Panc1 (cell line): ENCODE results near the gene NCOR2. TPM values are rescaled to one million over a fixed set of nuclear protein-coding genes. Genes with fewer than 3 reads are reported as not detected.

Experiments
- ATAC-seq: fragments of 200-7000 bp; cut with Tn5 transposase; 2 replicates; pipeline ENCODE4 v1.9.1; 2020; ENCODE audit warnings: mild to moderate bottlenecking, moderate library complexity
- BruUV-seq: library from RNA; stranded (reverse); fragments of 400-500 nt; replicated peaks from 2 replicates; lab custom pipeline; 2021; lab: Mats Ljungman, UMichigan
- CTCF ChIA-PET: fragments of 300-600 bp; sonication (Branson Sonifier 250); formaldehyde crosslinking; loops from one replicate; lab custom pipeline; 2022; ENCODE audit warnings: antibody characterized with exemption; lab: Charles Lee
- POLR2A ChIA-PET: fragments of 300-600 bp; sonication (Branson Sonifier 250); formaldehyde crosslinking; loops from one replicate; lab custom pipeline; 2022; ENCODE audit warnings: antibody characterized with exemption; lab: Charles Lee
- DNase-seq: peaks from one replicate; pipeline ENCODE4 v3.0.0-alpha.2; 2010; ENCODE audit warnings: low read depth, low spot score
- H3K27ac ChIP-seq: 2 replicates; pipeline ENCODE4 v1.5.1; 2011; ENCODE audit warnings: mild to moderate bottlenecking, low read length, inconsistent platforms
- H3K27me3 ChIP-seq: fragments of 200-500 bp; sonication (Bioruptor generic); 2 replicates; pipeline ENCODE4 v1.6.0; 2014; ENCODE audit warnings: low read length, inconsistent platforms; ENCODE audit not compliant: control insufficient read depth, insufficient read depth
- H3K36me3 ChIP-seq: fragments of 200-500 bp; sonication (Bioruptor generic); 2 replicates; pipeline ENCODE4 v1.5.1; 2014; ENCODE audit warnings: inconsistent platforms, mild to moderate bottlenecking, low read length, moderate library complexity; ENCODE audit not compliant: control insufficient read depth, insufficient read depth
- H3K4me1 ChIP-seq: 2 replicates; pipeline ENCODE4 v1.5.1; 2011; ENCODE audit warnings: inconsistent platforms, mild to moderate bottlenecking, low read length, moderate library complexity; ENCODE audit not compliant: control insufficient read depth, insufficient read depth
- H3K4me3 ChIP-seq, 2 experiments: 2 replicates each; pipeline ENCODE4 v1.5.1; 2011 to 2012; ENCODE audit warnings: low read depth in 2 of 2, low read length in 2 of 2, mild to moderate bottlenecking in 2 of 2, inconsistent platforms in 1 of 2, moderate library complexity in 1 of 2
- H3K9me3 ChIP-seq: fragments of 200-500 bp; sonication (Bioruptor generic); 2 replicates; pipeline ENCODE4 v1.5.1; 2014; ENCODE audit warnings: low read depth, mild to moderate bottlenecking, inconsistent platforms, low read length, moderate library complexity; ENCODE audit not compliant: control insufficient read depth, insufficient read depth
- CTCF ChIP-seq: fragments of 450-650 bp; IDR thresholded peaks from 2 replicates; pipeline ENCODE4 v1.5.1; 2017; ENCODE audit warnings: mild to moderate bottlenecking
- POLR2AphosphoS5 ChIP-seq: IDR thresholded peaks from 2 replicates; pipeline ENCODE4 v1.6.1; 2012; ENCODE audit warnings: mild to moderate bottlenecking, low read depth, low read length, moderate library complexity
- REST ChIP-seq, 2 experiments: IDR thresholded peaks; 2 replicates each; pipeline ENCODE4 v1.6.1; 2011 to 2012; ENCODE audit warnings: low read depth in 2 of 2, control low read depth in 1 of 2, low read length in 1 of 2, mild to moderate bottlenecking in 1 of 2, moderate library complexity in 1 of 2; ENCODE audit not compliant: insufficient read depth in 1 of 2
- SIN3A ChIP-seq: IDR thresholded peaks from 2 replicates; pipeline ENCODE4 v1.6.1; 2012; ENCODE audit warnings: low read depth, mild to moderate bottlenecking, low read length, moderate library complexity, borderline replicate concordance; ENCODE audit not compliant: insufficient read depth
- TCF7L2 ChIP-seq: IDR thresholded peaks from 2 replicates; pipeline ENCODE4 v1.6.1; 2011; ENCODE audit warnings: mild to moderate bottlenecking, low read depth, low read length, inconsistent platforms
- in situ Hi-C: cut with HindIII; loops from 2 replicates; pipeline ENCODE4 v1.10.0; 2016; ENCODE audit warnings: low sequenced_read_pairs, low pct_unique_long_range_greater_than_20kb
- intact Hi-C: fragments of 100-400 bp; cut with micrococcal nuclease; formaldehyde crosslinking; loops from one replicate; pipeline ENCODE4 v1.10.0; 2022; ENCODE audit not compliant: unreplicated experiment
- total RNA-seq: library from RNA; stranded (reverse); gene quantifications from one replicate; pipeline ENCODE4 v1.2.1, GENCODE V29; 2021; ENCODE audit not compliant: unreplicated experiment

The NCOR2 gene
- total RNA-seq, 1 experiment from 2014 or later, result 461 TPM

GRCh38 chr12:124524231-124524925 lies 43.0 kb downstream of the NCOR2 start:
- Histone ChIP-seq H3K4me1 (peaks cover 88% of the 10 kb centered on the region), H3K4me3 (no peak overlapping the region), H3K27me3 (no peaks in the 10 kb centered on the region), H3K27ac (peak overlapping the region; percentile 77), H3K9me3 (no peaks in the 10 kb centered on the region), H3K36me3 (no peaks in the 10 kb centered on the region)
- in situ Hi-C loops (no loop called here), intact Hi-C loops (no loop called here)
- ChIA-PET CTCF (no interaction called here), POLR2A (interaction anchor here (0.6 kb wide), 1 partner anchor 158 kb away, joined by 3 read pairs; no protein-coding TSS in a partner anchor)
- no peak for TF ChIP-seq REST (IDR thresholded peaks at IDR 0.05; ENCODE audit: insufficient read depth in 1 of 2, low read depth in 2 of 2, low read length in 1 of 2)
- no peak for TF ChIP-seq CTCF
- no peak for TF ChIP-seq POLR2AphosphoS5
- no peak for TF ChIP-seq SIN3A
- TF ChIP-seq TCF7L2, result no peak
- ATAC-seq (peak; percentile 27; the same call in 1 of the 2 replicates), DNase-seq (no peak)
- no TSS peak for BruUV-seq

GRCh38 chr12:124523071-124523470 lies 44.3 kb downstream of the NCOR2 start:
- no peaks in the 10 kb centered on the region for H3K36me3 ChIP-seq
- ATAC-seq (no peak), DNase-seq (no peak)
- peak overlapping the region; percentile 77 for H3K27ac ChIP-seq
- no peaks in the 10 kb centered on the region for H3K27me3 ChIP-seq
- H3K9me3 ChIP-seq, result no peaks in the 10 kb centered on the region
- H3K4me1 ChIP-seq, result peaks cover 89% of the 10 kb centered on the region
- CTCF ChIA-PET, result no interaction called here
- H3K4me3 ChIP-seq, result no peak overlapping the region
- POLR2A ChIA-PET, result no interaction called here
- no TSS peak for BruUV-seq
- TF ChIP-seq POLR2AphosphoS5 (no peak), CTCF (no peak), SIN3A (no peak), TCF7L2 (no peak), REST (IDR thresholded peaks at IDR 0.05; ENCODE audit: insufficient read depth in 1 of 2, low read depth in 2 of 2, low read length in 1 of 2) (no peak)
- in situ Hi-C loops, result no loop called here
- intact Hi-C loops, result no loop called here
